B cell (primary cell): ENCODE data around the gene KPNA3. TPM values are rescaled to one million over a fixed set of nuclear protein-coding genes. Genes with fewer than 3 reads are reported as not detected.

ENCODE experiments used
- ATAC-seq: fragments of 200-7000 bp; cut with Tn5 transposase; one replicate; pipeline ENCODE4 v1.10.0; 2021; ENCODE audit warnings: low read depth, mild to moderate bottlenecking, moderate number of reproducible peaks, moderate library complexity
- CTCF ChIA-PET: fragments of 350-600 bp; sonication (Branson Sonifier 250); formaldehyde crosslinking; loops from one replicate; lab custom pipeline; 2021; ENCODE audit warnings: antibody characterized with exemption, inconsistent platforms; lab: Charles Lee
- POLR2A ChIA-PET: fragments of 350-600 bp; sonication (Branson Sonifier 250); formaldehyde crosslinking; loops from one replicate; lab custom pipeline; 2021; ENCODE audit warnings: antibody characterized with exemption; lab: Charles Lee
- DNase-seq: peaks from one replicate; pipeline ENCODE4 v3.0.0; 2013
- H2AFZ ChIP-seq: 2 replicates; pipeline ENCODE4 v1.6.1; 2012; ENCODE audit warnings: mild to moderate bottlenecking, low read depth, low read length; ENCODE audit not compliant: insufficient read depth, poor library complexity, severe bottlenecking
- H3K27ac ChIP-seq, 2 donors: 1 replicate in 1 of 2; 2 replicates in 1 of 2; pipeline ENCODE4 v1.5.1; 2012 to 2013; ENCODE audit warnings: low read length in 2 of 2, mild to moderate bottlenecking in 2 of 2, moderate library complexity in 1 of 2
- H3K27me3 ChIP-seq, 4 experiments: fragments of 200-600 bp in 1 of 4; sonication (generic) in 1 of 4; replicated peaks in 1 of 4; 1 replicate in 2 of 4; 2 replicates in 2 of 4; pipeline versions ENCODE4 v1.6.1 to v1.7.0; 2013 to 2016; ENCODE audit warnings: low read length in 3 of 4, mild to moderate bottlenecking in 2 of 4, mixed read lengths in 1 of 4, moderate library complexity in 1 of 4; ENCODE audit not compliant: insufficient read depth in 4 of 4, control insufficient read depth in 3 of 4; ENCODE audit errors: control extremely low read depth in 1 of 4
- H3K36me3 ChIP-seq, 2 experiments: replicated peaks in 1 of 2; 1 replicate in 1 of 2; 2 replicates in 1 of 2; pipeline versions ENCODE4 v1.6.1 to v1.7.1; 2013; ENCODE audit warnings: low read length in 1 of 2; ENCODE audit not compliant: insufficient read depth in 2 of 2, control insufficient read depth in 1 of 2; ENCODE audit errors: control extremely low read depth in 1 of 2, extremely low read depth in 1 of 2
- H3K4me1 ChIP-seq, 2 donors: fragments of 200-600 bp in 1 of 2; sonication (generic) in 1 of 2; 1 replicate in 1 of 2; 2 replicates in 1 of 2; pipeline versions ENCODE4 v1.5.1 to v1.6.1; 2013 to 2017; ENCODE audit warnings: low read length in 2 of 2; ENCODE audit not compliant: control insufficient read depth in 2 of 2, insufficient read depth in 2 of 2
- H3K4me2 ChIP-seq: replicated peaks from 2 replicates; pipeline ENCODE3; 2012; ENCODE audit warnings: mild to moderate bottlenecking, low read depth, low read length; ENCODE audit not compliant: poor library complexity, severe bottlenecking
- H3K4me3 ChIP-seq, 5 experiments: fragments of 200-600 bp in 1 of 5; sonication (generic) in 1 of 5; 1 replicate in 3 of 5; 2 replicates in 2 of 5; pipeline versions ENCODE4 v1.5.1 to v1.7.0; 2011 to 2016; ENCODE audit warnings: low read length in 4 of 5, mild to moderate bottlenecking in 4 of 5, low read depth in 2 of 5, control low read depth in 1 of 5, moderate library complexity in 1 of 5; ENCODE audit not compliant: insufficient read depth in 1 of 5; ENCODE audit errors: control extremely low read depth in 1 of 5, extremely low read depth in 1 of 5
- H3K79me2 ChIP-seq: fragments of 200-600 bp; sonication (generic); one replicate; pipeline ENCODE4 v1.6.0; 2016; ENCODE audit warnings: low read length; ENCODE audit not compliant: control insufficient read depth, insufficient read depth
- H3K9ac ChIP-seq: fragments of 200-600 bp; sonication (generic); 2 replicates; pipeline ENCODE4 v1.6.1; 2017; ENCODE audit warnings: mild to moderate bottlenecking, low read length, moderate library complexity
- H3K9me3 ChIP-seq, 3 donors: one replicate each; pipeline versions ENCODE4 v1.6.1 to v1.7.1; 2013; ENCODE audit warnings: low read length in 2 of 3; ENCODE audit not compliant: control insufficient read depth in 2 of 3, insufficient read depth in 1 of 3; ENCODE audit errors: control extremely low read depth in 1 of 3
- H4K20me1 ChIP-seq: 2 replicates; pipeline ENCODE4 v1.6.0; 2012; ENCODE audit warnings: mild to moderate bottlenecking, low read length; ENCODE audit not compliant: insufficient read depth, control insufficient read depth, poor library complexity, severe bottlenecking
- H3K27ac Mint-ChIP-seq: one replicate; pipeline ENCODE4 v1.8.0; 2021; ENCODE audit warnings: mixed read lengths
- H3K27me3 Mint-ChIP-seq: one replicate; pipeline ENCODE4 v1.8.0; 2021; ENCODE audit warnings: mixed read lengths
- H3K4me1 Mint-ChIP-seq: one replicate; pipeline ENCODE4 v1.8.0; 2021; ENCODE audit warnings: mixed read lengths
- H3K4me3 Mint-ChIP-seq: one replicate; pipeline ENCODE4 v1.8.0; 2021; ENCODE audit warnings: mixed read lengths
- H3K9me3 Mint-ChIP-seq: one replicate; pipeline ENCODE4 v1.8.0; 2022; ENCODE audit warnings: mixed read lengths; ENCODE audit not compliant: insufficient read depth
- EZH2 ChIP-seq: IDR thresholded peaks from 2 replicates; pipeline ENCODE4 v1.6.1; 2012; ENCODE audit warnings: borderline replicate concordance, low read depth, mild to moderate bottlenecking, moderate library complexity, low read length; ENCODE audit not compliant: insufficient read depth, poor library complexity, severe bottlenecking
- WGBS: methylation state at CpG from one replicate; pipeline ENCODE4 v1.1.5; 2013; ENCODE audit warnings: missing lambda C conversion rate; ENCODE audit not compliant: insufficient coverage; 5-methylcytosine and 5-hydroxymethylcytosine counted together
- intact Hi-C: fragments of 100-400 bp; cut with micrococcal nuclease; formaldehyde crosslinking; loops from one replicate; pipeline ENCODE4 v1.10.0; 2022
- polyA plus RNA-seq: library from polyadenylated mRNA; depleted of rRNA; stranded (reverse); fragments of >200 nt; gene quantifications from 2 replicates; pipeline ENCODE4 v1.2.3, GENCODE V29; 2012
- total RNA-seq, 2 donors: library from RNA; stranded (reverse); fragments of 120-200 nt in 1 of 2; gene quantifications; 1 replicate in 1 of 2; 2 replicates in 1 of 2; pipeline versions ENCODE4 v1.2.3 to v1.2.4, GENCODE V29; 2013 to 2022
- TF ChIP-seq, protein P1 (sequence below): fragments of 200-600 bp; IDR thresholded peaks from one replicate; pipeline ENCODE4 v1.8.0; 2022; ENCODE audit warnings: antibody characterized with exemption, mild to moderate bottlenecking

The KPNA3 gene
- total and polyA plus RNA-seq, 2 donors (not counting 1 experiment from before 2014, with no cell fraction given): 7.8 to 19.7 TPM

DNA sequence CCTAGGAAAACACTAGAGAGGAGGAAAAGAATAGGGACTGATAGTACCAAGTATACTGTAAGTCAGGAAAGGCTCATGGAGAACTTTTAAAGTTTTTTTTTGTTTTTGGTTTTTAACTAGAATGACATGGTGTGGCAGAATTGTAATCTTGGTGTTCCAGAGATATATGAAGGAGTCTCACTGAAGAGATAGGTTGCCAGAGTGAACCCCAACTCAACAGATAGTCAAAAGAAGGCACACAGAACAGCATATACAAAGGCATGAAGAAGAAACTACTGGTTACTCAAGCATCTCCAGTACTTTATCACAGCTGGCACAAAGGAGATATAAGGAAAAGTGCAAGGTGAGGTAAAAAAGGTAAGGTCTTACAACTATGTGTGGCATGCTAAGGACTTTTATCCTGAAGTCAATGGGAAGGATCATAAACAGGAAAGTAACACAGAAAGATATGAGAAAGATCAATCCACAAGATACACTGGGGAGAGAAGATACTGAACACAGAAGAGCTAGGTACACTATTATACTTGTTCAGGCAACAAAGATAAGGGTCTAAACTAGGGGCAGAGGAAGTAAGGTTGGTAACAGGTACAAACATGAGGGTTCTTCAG, 6.0 kb downstream of the KPNA3 start:
- H3K27ac Mint-ChIP-seq: no peak overlapping the region
- no peak overlapping the region for H2AFZ ChIP-seq
- no peak overlapping the region for H3K4me3 Mint-ChIP-seq
- peaks cover 12 to 19% of the 10 kb centered on the region in 2 donors for H3K4me1 ChIP-seq
- no peak overlapping the region for H3K27ac ChIP-seq
- peaks cover 57% of the 10 kb centered on the region for H3K4me1 Mint-ChIP-seq
- intact Hi-C loops: no loop called here
- no peak for DNase-seq
- no peaks in the 10 kb centered on the region for H3K27me3 ChIP-seq
- ChIA-PET CTCF (no interaction called here), POLR2A (no interaction called here)
- H3K9ac ChIP-seq: no peak overlapping the region
- H3K27me3 Mint-ChIP-seq: no peaks in the 10 kb centered on the region
- H3K9me3 Mint-ChIP-seq: no peaks in the 10 kb centered on the region
- no peak overlapping the region for H3K4me3 ChIP-seq
- H3K9me3 ChIP-seq: no peaks in the 10 kb centered on the region
- peaks cover 99% of the 10 kb centered on the region for H3K79me2 ChIP-seq
- H4K20me1 ChIP-seq: peaks cover 76% of the 10 kb centered on the region
- no peaks in the 10 kb centered on the region for H3K36me3 ChIP-seq
- TF ChIP-seq EZH2: no peak
- TF ChIP-seq, protein P1, sequence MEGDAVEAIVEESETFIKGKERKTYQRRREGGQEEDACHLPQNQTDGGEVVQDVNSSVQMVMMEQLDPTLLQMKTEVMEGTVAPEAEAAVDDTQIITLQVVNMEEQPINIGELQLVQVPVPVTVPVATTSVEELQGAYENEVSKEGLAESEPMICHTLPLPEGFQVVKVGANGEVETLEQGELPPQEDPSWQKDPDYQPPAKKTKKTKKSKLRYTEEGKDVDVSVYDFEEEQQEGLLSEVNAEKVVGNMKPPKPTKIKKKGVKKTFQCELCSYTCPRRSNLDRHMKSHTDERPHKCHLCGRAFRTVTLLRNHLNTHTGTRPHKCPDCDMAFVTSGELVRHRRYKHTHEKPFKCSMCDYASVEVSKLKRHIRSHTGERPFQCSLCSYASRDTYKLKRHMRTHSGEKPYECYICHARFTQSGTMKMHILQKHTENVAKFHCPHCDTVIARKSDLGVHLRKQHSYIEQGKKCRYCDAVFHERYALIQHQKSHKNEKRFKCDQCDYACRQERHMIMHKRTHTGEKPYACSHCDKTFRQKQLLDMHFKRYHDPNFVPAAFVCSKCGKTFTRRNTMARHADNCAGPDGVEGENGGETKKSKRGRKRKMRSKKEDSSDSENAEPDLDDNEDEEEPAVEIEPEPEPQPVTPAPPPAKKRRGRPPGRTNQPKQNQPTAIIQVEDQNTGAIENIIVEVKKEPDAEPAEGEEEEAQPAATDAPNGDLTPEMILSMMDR: no peak
- no peak overlapping the region for H3K4me2 ChIP-seq
- no peak for ATAC-seq

DNA sequence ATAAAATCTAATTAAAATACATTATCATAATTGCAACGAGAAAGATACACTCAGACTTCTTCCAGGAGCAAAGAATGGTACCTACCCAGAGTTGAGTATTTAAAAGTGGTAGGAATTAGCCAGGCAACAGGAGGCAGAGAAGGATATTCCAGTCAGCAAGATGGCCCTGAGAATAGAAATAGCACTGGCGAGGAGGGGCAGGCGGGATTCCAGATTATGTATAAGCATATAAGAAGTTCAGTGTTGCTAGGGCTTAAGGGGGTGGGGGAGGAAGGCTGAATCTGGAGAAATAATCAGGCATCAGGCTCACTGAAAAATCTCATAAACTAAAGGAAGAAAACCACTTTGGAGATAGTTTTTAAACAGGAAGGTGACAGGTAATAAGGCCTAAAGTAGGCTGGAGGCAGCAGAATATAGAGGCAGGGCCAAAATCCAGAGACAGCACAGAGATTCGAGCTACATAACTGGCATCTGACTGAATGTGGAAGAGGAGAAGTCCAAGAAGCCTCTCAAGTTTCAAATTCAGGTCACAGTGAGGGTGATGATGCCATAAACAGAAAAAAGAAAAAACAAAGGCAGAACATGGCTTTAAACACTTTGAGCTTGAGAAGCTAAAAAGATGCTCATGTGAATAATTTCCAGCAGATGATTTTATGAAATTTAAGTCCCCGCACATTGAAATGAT, 7.5 kb downstream of the KPNA3 start:
- intact Hi-C loops: no loop called here

More for the DNA sequence above, 7.5 kb downstream of the KPNA3 start:
- Histone ChIP-seq H3K27me3 (no peaks in the 10 kb centered on the region), H3K9me3 (no peaks in the 10 kb centered on the region), H2AFZ (no peak overlapping the region), H3K4me3 (no peak overlapping the region), H3K4me1 (peaks cover 0 to 5% of the 10 kb centered on the region in 2 donors), H3K27ac (no peak overlapping the region), H4K20me1 (peaks cover 81% of the 10 kb centered on the region), H3K9ac (no peak overlapping the region), H3K36me3 (peaks cover 0 to 2% of the 10 kb centered on the region in 2 experiments), H3K79me2 (peaks cover 98% of the 10 kb centered on the region), H3K4me2 (no peak overlapping the region)
- Mint-ChIP-seq H3K27ac (no peak overlapping the region), H3K4me3 (no peak overlapping the region), H3K27me3 (no peaks in the 10 kb centered on the region), H3K4me1 (peaks cover 56% of the 10 kb centered on the region), H3K9me3 (no peaks in the 10 kb centered on the region)
- CTCF ChIA-PET: no interaction called here
- TF ChIP-seq EZH2: no peak
- TF ChIP-seq, protein P1: no peak
- no peak for ATAC-seq
- 100% methylated on average over 1 of the region's 5 CpGs for WGBS
- POLR2A ChIA-PET: no interaction called here
- no peak for DNase-seq
